Fibroblast of skin of right quadriceps (primary cell): ENCODE measurements around the gene ABI3BP.

Experiments used
- DNase-seq: peaks from one replicate; pipeline ENCODE4 v3.0.0-alpha.2; 2013

The ABI3BP gene

DNA sequence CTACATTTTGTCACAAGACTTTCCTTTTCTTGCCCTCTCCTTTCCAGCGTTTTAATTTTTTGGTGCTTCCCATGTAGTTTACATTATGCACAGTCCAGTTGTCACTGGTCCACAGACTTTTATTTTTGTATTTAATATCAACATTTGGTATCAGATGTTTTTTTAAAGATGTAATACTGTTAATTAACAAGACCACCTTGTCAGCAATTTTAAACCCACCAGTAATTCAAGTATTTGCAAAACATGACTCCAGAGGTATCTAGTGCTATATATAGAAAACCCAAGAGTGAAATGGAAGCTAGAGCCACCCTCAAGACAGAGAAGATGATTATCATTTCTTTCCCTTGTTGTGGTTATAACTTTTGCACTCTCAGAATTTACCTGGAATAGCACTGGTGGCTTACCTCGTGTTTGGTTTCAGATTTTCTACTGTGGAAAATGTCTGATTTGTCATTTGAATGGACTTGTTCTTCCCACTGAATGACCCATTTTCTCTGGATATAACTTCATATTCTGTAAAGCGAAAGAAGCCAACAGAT is 227.7 kb downstream of the ABI3BP start:
- no peak for DNase-seq

DNA sequence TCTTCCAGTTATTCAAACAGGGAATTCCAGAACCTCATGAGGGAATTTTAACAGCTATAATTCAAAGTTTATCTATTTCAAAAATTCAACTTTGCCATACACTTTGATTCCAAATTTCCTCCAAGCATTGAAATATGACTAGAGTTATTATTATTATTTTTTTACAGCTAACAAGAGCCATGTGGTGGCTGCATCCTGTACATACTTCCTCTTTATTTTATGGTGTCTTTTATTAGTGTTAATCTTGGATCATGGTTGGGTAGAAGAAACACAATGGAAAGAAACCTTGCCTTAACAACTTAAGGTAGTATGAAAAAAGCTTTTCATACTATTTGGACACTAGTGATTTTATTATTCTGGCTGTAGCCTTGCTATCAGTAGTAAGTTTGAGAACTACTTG is 231.3 kb downstream of the ABI3BP start:
- DNase-seq, result no peak

DNA sequence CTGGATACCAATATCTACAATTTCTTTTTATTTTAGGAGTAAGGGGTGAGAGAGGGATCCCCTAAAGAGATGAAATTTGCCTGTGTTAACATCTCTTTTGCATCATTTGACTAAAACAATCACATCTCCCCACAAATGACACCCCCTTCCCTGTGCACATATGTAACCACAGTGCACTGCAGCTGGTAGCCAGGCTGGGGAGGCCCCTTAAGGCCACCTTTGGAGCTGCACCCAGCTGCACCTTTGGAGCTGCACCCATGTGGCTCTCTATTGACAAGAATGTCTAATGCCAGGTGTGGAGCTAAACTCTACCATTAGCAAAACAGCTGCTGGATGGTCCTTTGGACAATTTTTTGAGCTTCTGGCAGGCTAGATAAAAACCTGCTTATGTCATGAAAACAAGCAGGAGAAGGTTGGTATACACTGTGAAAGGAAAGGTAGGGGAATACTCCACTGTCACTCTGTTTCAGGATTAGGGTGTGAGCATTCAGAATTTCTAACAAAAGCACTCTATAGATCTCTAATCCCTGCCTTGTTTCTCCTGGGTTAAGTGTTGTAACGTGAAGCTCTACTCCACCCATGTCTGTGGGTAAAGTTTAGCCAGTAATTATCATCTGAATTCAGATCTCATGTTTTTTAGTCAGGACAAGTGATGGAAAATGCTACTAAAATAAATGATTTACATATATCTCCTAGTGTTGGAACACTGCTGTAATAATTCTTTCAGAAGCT is 231.8 kb downstream of the ABI3BP start:
- no peak for DNase-seq

DNA sequence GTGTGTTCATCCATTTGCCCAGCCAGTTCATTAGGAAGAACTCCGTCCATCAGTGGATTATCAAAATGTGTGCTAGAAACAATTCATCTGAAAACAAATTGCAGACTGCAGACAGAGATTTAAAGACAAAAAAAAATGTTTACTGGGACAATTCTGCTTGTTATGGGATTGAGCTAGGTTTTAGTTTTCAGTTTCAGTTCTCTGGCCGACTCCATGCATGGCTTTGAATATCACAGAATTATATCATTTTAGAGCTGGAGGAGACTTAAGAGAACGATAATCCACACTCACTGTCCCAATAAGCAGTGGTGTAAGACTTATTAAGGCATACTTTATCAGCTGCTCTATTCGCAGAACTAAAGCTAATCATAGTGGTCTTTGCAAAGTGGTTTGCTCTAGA is 232.8 kb downstream of the ABI3BP start:
- DNase-seq, result no peak

DNA sequence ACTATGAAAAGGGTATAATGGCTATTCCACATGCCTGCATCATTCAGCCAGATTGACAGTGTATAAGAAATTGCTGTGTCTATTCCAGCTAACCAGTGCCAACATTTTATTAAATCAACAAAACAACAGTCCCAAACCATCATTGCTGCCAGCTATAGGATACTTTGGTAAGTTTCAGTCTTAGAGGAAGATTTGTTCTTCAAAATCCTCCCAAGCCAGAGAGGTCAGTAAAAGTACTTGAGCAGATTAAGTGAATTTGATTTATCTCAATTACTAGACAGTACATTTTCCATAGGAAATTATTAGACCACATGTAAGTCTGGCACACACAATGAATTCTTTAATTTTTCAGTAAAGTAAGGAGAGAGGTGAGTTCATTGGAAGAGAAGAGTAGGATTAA is 233.3 kb downstream of the ABI3BP start:
- DNase-seq, result no peak

DNA sequence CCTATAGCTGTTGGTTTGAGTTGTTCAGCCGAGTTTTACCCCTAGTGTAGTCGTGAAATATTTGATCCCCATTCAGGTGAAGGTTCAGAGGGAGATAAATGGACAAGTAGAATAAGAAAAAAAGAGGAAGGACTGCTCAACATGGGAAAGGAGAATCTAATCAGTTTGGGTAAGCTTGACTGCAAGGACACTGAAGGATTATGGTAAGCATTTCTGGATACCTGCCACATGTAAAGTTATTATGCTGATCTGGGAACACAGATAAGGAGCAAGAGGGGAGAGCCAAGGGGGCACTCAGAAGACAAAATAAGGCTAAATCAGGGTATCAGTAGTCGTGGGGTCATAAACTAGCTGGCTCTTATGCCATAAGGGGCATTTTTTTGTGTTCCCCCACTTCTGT is 234.1 kb downstream of the ABI3BP start:
- DNase-seq, result no peak

DNA sequence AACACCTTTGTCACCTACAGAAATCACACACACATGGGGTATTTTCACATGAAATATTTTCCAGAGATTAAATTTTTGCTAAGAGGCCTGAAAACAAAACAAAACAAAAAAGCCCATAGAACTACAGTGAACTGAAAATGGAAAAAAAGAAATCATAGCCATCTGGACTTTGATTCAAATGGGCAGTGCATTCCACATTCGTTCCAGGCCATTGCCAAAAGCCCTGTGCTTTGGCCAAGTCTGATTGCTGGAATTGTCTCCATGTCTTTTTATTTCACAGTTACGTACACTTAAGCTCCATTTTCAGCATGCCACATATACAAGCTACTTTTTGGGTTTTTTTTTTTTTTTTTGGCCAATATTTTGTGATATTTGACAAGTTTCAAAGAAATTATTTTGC is 236.8 kb downstream of the ABI3BP start:
- DNase-seq, result no peak

DNA sequence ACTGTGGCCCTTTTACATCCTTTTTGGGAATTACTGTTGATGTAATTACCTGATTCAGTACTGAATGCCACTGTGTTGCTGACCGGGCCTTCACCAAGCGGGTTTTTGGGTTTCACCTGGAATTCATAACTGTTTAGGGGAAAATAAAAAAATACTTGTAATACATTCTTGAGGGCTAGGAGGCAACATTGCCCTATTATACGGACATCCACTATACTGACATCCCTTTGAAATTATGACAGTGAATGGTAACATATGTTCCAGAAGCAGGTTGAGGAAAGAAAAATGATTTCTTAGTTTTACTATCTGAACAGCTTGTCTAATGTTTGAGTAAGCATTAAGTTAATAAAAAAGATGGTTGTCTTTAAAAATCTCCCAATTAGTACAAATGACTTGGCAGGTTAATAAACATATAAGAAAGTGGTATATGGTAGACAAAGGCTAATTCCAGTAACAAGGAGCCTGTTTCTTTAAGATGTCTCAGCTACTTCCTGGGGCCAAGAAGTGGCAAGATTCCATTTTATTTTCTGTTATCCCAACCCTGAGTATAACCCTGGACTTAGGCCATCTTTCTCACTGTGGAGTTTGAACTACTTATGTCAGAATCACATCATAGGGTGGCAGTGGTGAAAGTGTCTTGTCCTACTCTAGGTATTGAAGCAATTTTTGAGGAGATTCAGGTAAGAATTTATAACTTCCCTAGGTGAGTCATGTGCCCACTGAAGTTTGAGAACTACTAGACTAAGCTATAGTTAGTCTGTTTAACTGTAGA is 238.5 kb downstream of the ABI3BP start:
- DNase-seq, result peak; percentile 28

DNA sequence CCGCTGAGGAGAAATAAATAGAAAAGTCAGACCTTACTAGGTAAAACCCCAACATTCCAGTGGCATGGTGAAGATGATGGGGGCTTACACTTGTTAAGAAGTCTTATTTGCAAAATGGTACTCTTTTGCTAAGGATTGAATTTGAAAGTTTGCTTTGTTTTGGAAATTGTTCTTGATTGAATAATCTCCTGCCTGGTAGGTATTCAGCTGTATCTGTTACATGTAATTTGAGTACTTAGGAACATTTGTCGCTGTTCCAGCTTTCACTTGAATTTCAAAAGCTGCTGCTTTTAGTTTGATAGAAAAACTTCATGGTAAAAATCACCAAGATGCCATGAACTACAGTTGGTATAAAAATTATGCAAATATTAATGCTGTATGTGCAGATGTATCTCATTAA is 239.4 kb downstream of the ABI3BP start:
- no peak for DNase-seq

DNA sequence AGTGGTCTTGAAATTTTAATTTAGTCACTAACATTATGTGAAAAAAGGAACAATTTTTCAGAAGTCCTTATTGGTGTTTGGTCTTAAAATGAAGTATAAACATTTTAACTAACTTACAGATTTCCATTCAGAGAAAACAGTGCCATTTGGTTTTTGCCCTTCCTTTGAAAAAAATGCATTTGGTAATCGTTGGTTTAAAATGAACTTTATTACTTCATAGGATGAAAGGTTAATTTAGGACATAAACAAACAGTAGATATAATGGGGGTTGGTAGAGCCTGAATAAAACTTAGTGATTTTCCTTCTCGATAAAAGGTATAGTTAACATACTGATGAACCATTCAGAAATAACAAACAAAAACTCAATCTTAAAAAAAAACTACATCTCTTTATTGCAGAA is 244.3 kb downstream of the ABI3BP start:
- DNase-seq, result no peak

DNA sequence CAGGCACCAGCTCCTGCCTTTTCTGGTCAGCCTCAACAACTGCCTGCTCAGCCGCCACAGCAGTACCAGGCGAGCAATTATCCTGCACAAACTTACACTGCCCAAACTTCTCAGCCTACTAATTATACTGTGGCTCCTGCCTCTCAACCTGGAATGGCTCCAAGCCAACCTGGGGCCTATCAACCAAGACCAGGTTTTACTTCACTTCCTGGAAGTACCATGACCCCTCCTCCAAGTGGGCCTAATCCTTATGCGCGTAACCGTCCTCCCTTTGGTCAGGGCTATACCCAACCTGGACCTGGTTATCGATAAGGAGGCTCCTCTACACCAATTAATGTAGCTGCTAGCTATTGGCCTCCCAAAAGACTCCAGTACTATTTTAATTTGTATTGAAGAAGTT is 245.0 kb downstream of the ABI3BP start:
- no peak for DNase-seq

DNA sequence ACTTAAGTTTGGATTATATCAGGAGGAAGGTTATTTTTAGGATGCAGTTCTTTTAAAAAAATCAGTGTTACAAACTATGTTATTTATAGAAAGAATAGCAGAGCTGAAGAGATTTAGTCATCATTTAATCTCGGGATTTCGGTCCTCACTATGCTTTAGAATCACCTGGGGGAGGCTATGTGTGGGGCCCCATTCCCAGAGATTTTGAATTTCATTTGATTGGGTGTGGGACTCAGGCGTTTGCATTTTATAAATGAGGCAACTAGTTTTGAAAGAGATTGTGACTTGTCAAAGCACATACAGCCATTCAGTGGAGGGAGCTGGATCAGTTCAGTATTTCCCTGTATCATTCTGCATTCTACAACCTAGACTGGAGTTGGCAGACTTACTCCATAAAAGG is 247.1 kb downstream of the ABI3BP start:
- no peak for DNase-seq

DNA sequence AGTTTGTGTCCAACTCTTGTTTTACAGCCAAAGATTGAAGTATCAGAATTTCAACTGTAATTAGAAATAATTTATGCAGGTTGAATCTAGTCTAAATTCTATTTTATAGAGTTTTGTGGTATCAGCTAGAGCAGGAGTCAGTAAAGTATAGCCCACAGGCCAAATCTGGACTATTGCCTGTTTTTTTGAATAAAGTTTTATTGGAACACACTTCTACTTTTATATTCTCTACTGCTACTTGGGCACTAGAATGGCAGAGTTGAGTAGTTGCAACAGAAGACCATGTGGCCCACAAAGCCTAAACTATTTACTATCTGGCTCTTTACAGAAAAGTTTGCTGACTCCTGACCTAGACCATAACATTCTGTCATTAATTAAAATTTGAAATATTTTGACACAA is 247.6 kb downstream of the ABI3BP start:
- DNase-seq, result no peak

DNA sequence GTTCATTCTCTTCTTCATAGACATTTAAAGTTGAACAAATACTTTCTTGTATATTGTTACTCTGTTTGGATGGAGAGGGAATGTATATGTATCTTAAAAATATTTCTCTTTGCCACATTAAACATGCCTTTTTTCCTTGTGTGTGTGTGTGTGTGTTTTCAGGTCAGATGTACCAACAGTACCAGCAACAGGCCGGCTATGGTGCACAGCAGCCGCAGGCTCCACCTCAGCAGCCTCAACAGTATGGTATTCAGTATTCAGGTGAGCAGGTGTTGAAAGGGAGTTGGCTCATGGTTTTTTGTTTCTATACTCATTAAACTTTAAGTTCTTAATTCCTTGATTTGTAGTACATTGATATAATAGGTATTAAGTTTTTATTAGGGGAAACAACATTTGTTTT is 248.6 kb downstream of the ABI3BP start:
- no peak for DNase-seq

DNA sequence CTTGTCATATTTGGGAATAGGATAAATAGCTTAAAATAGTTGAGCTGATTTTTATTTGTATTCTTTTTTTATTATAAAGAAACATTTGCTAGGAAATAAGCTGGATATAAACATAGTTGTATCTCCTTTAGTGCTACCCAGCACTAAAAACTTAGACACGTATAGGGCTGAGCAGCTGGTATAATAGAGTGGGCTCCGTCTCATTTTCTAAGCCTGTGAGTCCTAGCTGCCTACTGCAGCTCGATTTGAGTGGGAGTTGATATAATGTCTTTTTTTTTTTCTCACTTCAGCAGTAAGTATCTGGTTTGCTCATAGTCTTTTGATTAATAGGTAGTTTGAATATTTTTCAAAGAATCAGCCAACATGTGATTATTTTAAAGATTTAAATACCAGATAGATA is 249.7 kb downstream of the ABI3BP start:
- DNase-seq, result no peak

DNA sequence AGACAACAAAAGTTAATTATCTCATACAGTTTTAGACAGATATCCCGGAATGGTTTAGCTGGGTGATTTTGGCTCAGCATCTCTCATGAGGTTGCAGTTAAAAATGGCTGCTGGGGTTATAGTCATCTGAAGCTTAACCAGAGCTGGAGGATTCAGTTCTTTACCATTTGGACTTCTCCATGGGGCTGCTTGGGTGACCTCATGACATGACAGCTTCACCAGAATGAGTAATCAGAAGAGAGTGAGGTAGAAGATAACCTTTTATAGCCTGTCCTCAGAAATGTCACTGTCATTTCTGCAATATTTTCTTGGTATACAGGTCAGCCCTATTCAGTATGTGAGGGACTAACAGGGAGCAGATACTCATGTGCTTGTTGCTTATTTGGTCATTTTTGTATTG is 253.0 kb downstream of the ABI3BP start:
- no peak for DNase-seq

DNA sequence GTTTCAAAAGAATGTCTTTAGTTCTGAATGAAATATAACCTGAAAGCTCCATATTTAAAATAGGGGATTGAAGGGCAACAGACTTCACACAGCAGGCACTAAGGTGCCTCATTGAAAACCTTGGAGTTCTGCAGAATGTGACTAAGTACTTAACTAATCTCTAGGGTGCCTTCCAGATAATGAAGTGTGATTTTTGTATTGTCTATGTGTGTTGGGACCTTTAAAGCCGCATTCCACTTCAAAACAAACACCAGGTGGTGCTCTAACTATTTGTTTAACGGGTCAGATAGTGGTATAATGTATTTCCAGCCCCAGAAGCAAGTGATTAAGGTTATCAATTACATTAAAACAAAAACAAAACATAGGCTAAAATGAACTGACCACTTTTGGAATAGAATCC is 255.9 kb downstream of the ABI3BP start:
- peak; percentile 32 for DNase-seq

DNA sequence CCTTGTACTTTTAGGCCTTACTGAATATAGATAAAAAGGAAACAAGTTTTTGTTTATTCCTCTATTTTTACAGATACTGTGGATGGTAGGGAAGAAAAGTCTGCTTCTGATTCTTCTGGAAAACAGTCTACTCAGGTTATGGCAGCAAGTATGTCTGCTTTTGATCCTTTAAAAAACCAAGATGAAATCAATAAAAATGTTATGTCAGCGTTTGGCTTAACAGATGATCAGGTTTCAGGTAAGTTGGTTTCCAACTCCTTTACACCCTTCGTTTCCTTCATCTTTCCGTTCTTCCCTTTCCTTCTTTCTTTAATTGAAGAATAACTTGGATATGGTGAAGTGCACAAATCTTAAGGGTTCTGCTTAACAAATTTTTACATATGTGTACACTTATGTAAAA is 260.8 kb downstream of the ABI3BP start:
- DNase-seq, result no peak

DNA sequence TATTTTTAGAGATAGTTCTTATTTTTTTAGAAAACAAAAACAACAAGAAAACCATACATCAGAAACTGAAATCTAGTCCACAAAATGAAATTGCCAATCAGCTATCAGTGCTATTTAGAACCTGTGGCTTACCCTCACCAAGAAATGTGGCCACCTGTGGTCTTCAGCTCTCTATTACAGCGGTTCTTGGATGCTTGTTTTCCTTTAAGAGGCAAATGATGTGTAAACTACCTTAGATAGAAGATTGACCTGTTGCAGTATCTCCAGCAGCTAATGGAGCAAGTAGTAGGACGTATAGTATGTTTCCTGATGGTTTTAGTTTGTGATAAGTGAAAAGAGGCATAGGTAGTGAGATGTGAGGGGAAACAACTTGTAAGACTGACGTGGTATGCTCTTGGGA is 262.7 kb downstream of the ABI3BP start:
- no peak for DNase-seq

DNA sequence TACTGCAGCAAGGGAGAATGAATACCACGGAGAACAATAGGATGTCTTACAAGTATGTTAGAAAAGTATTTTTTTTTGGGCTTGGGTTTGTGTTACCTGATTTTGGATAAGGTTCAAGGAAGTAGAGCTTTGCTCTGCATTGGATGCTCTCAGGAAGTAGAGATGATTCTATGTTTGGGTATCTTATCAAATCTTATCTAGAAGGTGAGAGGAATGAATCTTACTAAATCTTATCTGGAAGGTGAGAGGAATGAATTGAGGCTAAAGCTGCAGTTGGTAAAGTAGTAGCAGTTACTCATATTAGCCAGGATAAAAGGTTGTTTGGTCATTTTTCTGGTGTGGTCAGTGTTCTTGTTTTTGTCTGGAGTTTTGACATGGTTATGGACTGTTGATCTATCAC is 266.5 kb downstream of the ABI3BP start:
- no peak for DNase-seq

DNA sequence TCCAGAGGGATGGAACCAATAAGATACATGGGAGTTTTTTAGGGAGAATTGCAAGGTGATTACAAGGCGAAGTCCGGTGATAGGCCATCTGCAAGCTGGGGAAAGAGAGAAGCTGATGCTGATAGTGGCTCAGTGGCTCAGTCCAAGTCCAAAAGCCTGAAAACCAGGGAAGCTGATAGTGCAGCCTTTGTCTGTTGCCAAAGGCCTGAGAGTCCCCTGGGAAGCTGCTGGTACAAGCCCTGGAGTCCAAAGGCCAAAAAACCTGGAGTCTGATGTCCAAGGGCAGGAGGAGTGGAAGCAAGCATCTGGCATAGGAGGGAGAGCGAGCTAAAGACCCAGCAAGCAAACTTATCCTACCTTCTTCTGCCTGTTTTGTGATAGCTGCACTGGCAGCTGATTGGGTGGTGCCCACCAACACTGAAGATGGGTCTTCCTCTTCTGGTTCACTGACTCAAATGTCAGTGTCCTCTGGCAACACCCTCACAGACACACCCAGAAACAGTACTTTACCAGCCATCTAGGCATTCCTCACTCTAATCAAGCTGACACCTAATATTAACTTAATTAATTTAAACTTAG is 267.2 kb downstream of the ABI3BP start:
- no peak for DNase-seq

DNA sequence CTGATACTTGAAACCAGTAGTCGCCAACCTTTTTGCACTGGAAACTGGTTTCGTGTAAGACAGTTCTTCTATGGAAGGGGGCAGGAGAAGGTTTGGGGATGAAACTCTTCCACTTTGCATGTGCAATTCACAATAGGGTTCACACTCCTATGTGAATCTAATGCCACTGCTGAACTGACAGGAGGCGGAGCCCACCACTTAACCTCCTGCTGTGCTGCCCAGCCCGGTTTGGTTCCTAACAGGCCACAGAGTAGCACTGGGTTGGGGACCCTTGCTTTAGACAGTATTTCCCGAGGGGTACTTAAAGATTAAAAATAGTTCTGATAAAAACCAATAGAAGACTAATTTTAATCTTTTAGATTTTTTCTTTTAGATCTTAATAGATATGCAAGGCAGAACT is 272.8 kb downstream of the ABI3BP start:
- no peak for DNase-seq

DNA sequence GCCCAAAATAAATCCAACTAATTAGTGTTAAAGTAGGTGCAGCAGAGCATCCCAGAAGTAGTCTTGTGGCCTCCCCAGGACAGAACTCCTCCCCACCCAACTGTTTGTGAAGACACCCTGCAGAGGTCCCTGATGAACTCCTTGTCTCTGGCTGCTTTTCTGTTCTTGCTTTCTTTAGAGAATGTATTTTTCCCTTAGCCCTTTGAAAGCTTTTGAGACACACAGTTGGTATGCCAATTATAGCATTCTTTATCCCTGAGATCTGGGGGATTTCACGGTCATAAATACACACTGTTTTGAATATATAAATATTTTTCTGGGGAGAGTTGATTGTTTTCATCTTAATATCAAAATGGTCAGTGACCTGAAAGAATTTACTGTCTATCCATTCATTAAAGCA is 274.1 kb downstream of the ABI3BP start:
- no peak for DNase-seq
